ENCODE results near the gene MIPEP.

Gene MIPEP

GRCh38 chr13:23703246-23703860, 185.8 kb downstream of the MIPEP start:
- no peak for DNase-seq

GRCh38 chr13:23701636-23702035, 187.6 kb downstream of the MIPEP start:
- no peak for DNase-seq

DNA sequence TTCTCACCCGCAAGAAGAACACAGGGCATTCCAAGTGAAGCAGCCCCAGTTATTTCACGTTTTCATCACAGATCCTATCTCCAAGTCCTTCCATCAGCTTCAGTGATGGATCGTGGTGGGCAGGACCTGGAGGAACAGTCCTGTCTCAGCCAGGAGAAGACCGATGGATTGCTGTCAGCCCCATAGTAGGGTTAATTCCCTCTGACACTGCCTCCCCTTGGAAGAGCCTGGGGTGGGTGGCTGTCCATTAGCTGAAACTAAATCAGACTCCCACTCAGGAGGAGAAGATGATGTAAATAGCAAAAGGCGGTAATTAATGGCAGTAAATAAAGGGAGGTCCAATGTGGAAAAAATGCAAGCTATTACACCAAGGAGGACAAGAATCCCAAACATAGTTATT, 188.0 kb downstream of the MIPEP start:
- DNase-seq, result no peak

- no peak for DNase-seq
These were observed 189.9 kb downstream of the MIPEP start for GRCh38 chr13:23699271-23699670.

GRCh38 chr13:23697772-23698313, 191.4 kb downstream of the MIPEP start:
- no peak for DNase-seq

GRCh38 chr13:23696610-23697009, 192.6 kb downstream of the MIPEP start:
- no peak for DNase-seq

- peak in 1 of 3 experiments; percentile 4 for DNase-seq
These were observed 193.3 kb downstream of the MIPEP start for GRCh38 chr13:23695711-23696464.

- no peak for DNase-seq
These were observed 194.0 kb downstream of the MIPEP start for GRCh38 chr13:23695196-23695595.

- no peak for DNase-seq
These were observed 196.4 kb downstream of the MIPEP start for GRCh38 chr13:23692816-23693215.

DNA sequence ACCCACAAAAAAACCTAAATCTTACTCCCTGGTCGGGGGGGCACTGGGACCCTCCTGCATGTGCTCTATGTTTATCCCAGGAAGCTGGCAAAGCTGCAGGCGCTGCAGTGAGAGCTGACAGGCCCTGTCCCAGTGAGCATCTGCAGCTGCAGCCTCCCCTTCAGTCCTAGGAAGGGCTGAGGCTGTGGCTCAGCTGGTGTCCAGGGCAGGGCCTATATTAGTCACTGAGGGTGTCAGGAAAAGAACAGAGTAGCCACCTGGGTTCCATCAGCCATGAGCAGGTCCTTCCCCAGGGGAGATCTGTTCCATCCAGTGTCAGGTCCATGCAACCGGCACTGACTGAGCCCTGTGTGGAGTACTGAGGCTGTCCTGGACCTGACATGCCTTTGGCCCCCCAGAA, 198.5 kb downstream of the MIPEP start:
- no peak for DNase-seq

DNA sequence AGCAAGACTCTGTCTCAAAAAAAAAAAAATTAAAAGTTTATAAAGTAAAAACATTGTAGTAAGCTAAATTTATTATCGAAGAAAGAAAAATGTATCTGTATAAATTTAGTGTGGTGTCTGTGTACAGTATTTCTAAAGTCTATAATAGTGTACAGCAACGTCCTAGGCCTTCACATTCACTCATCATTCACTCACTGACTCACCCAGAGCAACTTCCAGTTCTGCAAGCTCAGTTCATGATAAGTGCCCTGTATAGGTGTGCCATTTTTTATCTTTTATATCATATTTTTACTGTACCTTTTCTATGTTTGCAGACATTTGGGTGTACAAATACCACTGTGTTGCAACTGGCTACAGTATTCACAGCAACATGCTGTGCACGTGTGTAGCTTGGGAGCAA, 200.9 kb downstream of the MIPEP start:
- no peak for DNase-seq

- DNase-seq, result no peak
These were observed 201.6 kb downstream of the MIPEP start for GRCh38 chr13:23687614-23688013.

DNA sequence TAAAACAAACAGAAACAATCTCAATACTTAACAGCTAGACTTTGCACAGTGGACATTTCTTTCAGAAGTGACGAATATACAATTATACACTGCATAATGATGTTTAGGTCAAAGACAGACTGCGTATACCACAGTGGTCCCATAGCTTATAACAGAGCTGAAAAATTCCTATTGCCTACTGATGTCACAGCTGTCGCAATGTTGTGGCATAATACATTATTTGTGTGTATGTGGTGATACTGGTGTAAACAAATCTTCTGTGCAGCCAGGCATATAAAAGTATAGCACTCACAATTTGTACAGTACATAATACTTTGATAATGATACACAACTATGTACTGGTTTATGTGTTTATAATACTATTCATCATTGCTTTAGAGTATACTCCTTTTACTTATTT, 202.3 kb downstream of the MIPEP start:
- DNase-seq, result no peak

DNA sequence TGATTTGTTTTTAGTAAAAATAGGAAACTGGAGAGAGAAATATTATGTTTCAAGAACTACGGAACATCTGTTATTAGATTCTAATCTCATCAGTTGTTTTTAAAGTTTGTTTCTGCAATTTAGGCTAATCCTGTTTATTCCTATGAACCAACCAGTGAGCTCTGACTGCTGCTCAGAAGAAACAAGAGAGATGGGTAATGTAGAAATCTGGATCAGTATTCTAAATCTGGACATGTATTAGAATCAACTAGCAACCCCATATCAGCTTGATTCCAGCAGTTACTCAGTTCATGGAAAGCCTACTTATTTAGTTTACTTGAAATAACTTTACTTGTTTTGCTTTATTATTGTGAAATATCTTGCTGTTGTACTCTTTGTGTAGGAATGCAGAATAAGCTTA, 203.8 kb downstream of the MIPEP start:
- DNase-seq, result no peak

- peak in 1 of 3 experiments; percentile 3 for DNase-seq
These were observed 204.6 kb downstream of the MIPEP start for GRCh38 chr13:23684647-23685046.

- DNase-seq, result no peak
These were observed 206.1 kb downstream of the MIPEP start for GRCh38 chr13:23683084-23683483.

DNA sequence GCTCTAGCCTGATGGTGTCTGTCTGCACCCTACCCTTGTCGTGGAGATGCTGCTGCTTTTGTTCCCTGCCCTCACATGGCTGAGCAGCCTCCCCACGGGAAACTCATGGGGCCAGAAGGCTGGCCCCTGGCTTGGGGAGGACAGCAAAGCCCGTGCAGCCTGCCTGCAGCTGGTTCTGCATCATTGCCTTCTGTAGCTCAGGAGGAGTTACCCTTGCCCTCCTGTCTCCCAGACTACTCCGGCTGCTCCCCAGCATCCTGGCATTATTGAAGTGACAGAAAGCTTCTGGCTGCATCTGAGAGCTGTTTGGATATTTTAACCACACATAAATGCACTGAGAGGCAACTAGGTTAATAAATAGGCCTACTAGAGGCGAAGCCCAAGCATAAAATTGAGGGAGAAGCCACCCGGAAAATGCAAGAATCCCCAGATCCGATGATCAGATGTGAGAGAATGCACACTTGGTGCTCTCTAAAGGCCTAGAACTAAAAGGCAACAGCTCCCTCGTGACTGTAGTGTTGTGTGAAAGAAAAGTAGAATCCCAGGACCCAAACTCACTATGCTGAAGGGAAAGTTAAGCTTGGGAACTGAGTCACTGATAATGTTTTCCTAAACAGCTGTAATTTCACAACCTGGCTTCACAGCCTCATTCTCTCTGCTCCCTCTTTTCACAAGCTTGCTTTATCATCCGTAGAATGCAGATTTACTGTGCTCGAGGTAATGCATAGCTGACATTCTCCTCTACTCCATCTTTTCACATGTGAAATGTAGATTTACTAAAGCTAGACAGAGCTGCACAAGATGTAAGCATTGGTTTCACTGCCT, 208.1 kb downstream of the MIPEP start:
- DNase-seq, result no peak
